GM21447 (cell line): ENCODE data around the gene ASAP2.

Source experiments
- ATAC-seq: cut with Tn5 transposase; IDR thresholded peaks from one replicate; pipeline ENCODE4 v1.9.1; 2021; ENCODE audit not compliant: unreplicated experiment

Gene ASAP2

GRCh38 chr2:9271691-9272090 is 65.1 kb downstream of the ASAP2 start:
- no peak for ATAC-seq

- ATAC-seq: no peak
Observed at GRCh38 chr2:9273486-9274130, 67.0 kb downstream of the ASAP2 start.

GRCh38 chr2:9274701-9275343 is 68.2 kb downstream of the ASAP2 start:
- ATAC-seq: no peak

- no peak for ATAC-seq
Observed at GRCh38 chr2:9275399-9275798, 68.8 kb downstream of the ASAP2 start.

- ATAC-seq: no peak
Observed at GRCh38 chr2:9276074-9276473, 69.5 kb downstream of the ASAP2 start.

- ATAC-seq: no peak
Observed at GRCh38 chr2:9276901-9277451, 70.4 kb downstream of the ASAP2 start.

- no peak for ATAC-seq
Observed at GRCh38 chr2:9278439-9278838, 71.8 kb downstream of the ASAP2 start.

- ATAC-seq: no peak
Observed at GRCh38 chr2:9279426-9279825, 72.8 kb downstream of the ASAP2 start.

- no peak for ATAC-seq
Observed at GRCh38 chr2:9280224-9280623, 73.6 kb downstream of the ASAP2 start.

GRCh38 chr2:9281145-9281544 is 74.5 kb downstream of the ASAP2 start:
- ATAC-seq: no peak

- no peak for ATAC-seq
Observed at GRCh38 chr2:9282128-9283112, 75.8 kb downstream of the ASAP2 start.

- ATAC-seq: no peak
Observed at GRCh38 chr2:9284521-9285297, 78.1 kb downstream of the ASAP2 start.

- no peak for ATAC-seq
Observed at GRCh38 chr2:9285385-9285920, 78.8 kb downstream of the ASAP2 start.

GRCh38 chr2:9285921-9286320 is 79.3 kb downstream of the ASAP2 start:
- no peak for ATAC-seq

- no peak for ATAC-seq
Observed at GRCh38 chr2:9286554-9287399, 80.2 kb downstream of the ASAP2 start.

GRCh38 chr2:9287400-9288045 is 80.9 kb downstream of the ASAP2 start:
- ATAC-seq: no peak

- ATAC-seq: no peak
Observed at GRCh38 chr2:9288233-9288632, 81.6 kb downstream of the ASAP2 start.

GRCh38 chr2:9288681-9289338 is 82.2 kb downstream of the ASAP2 start:
- no peak for ATAC-seq
